Measurements from ENCODE around the gene CDR2L.
"Not testable (repeated sequence)": the region's sequence is repeated elsewhere in the genome, so short reads cannot be mapped to it uniquely, and the experiment has no call there.

The CDR2L gene

GRCh38 chr17:74962622-74963394 is 24.6 kb upstream of the CDR2L start:
- H3K4me3 ChIP-seq (ENCODE audit: low read depth, low read length): no peak overlapping the region
- no peak for DNase-seq (ENCODE audit: low read depth)
- TF ChIP-seq MYC (IDR thresholded peaks at IDR 0.05; ENCODE audit: low read depth, low read length) (no peak), CTCF (IDR thresholded peaks at IDR 0.05; ENCODE audit: low read depth, low read length) (no peak), MAX (IDR thresholded peaks at IDR 0.05; ENCODE audit: low read depth, low read length) (no peak), POLR2A (IDR thresholded peaks at IDR 0.05; ENCODE audit: extremely low read depth, insufficient read length) (no peak)

GRCh38 chr17:74963656-74964055 is 23.8 kb upstream of the CDR2L start:
- DNase-seq (ENCODE audit: low read depth): peak; percentile 31
- TF ChIP-seq MYC (IDR thresholded peaks at IDR 0.05; ENCODE audit: low read depth, low read length) (no peak), MAX (IDR thresholded peaks at IDR 0.05; ENCODE audit: low read depth, low read length) (no peak), CTCF (IDR thresholded peaks at IDR 0.05; ENCODE audit: low read depth, low read length) (no peak), POLR2A (IDR thresholded peaks at IDR 0.05; ENCODE audit: extremely low read depth, insufficient read length) (no peak)
- H3K4me3 ChIP-seq (ENCODE audit: low read depth, low read length): no peak overlapping the region

GRCh38 chr17:74964246-74964761 is 23.1 kb upstream of the CDR2L start:
- no peak for TF ChIP-seq POLR2A (IDR thresholded peaks at IDR 0.05; ENCODE audit: extremely low read depth, insufficient read length)
- TF ChIP-seq MYC (IDR thresholded peaks at IDR 0.05; ENCODE audit: low read depth, low read length): no peak
- TF ChIP-seq CTCF (IDR thresholded peaks at IDR 0.05; ENCODE audit: low read depth, low read length): no peak
- TF ChIP-seq MAX (IDR thresholded peaks at IDR 0.05; ENCODE audit: low read depth, low read length): no peak
- DNase-seq (ENCODE audit: low read depth): no peak

GRCh38 chr17:74964988-74965622 is 22.3 kb upstream of the CDR2L start:
- no peak for DNase-seq (ENCODE audit: low read depth)
- no peak for TF ChIP-seq CTCF (IDR thresholded peaks at IDR 0.05; ENCODE audit: low read depth, low read length)
- no peak for TF ChIP-seq MYC (IDR thresholded peaks at IDR 0.05; ENCODE audit: low read depth, low read length)
- no peak for TF ChIP-seq POLR2A (IDR thresholded peaks at IDR 0.05; ENCODE audit: extremely low read depth, insufficient read length)
- no peak for TF ChIP-seq MAX (IDR thresholded peaks at IDR 0.05; ENCODE audit: low read depth, low read length)
- no peak overlapping the region for H3K4me3 ChIP-seq (ENCODE audit: low read depth, low read length)

More at GRCh38 chr17:74964246-74964761, 23.1 kb upstream of the CDR2L start:
- H3K4me3 ChIP-seq (ENCODE audit: low read depth, low read length): no peak overlapping the region

GRCh38 chr17:74968361-74968780 is 19.1 kb upstream of the CDR2L start:
- H3K4me3 ChIP-seq (ENCODE audit: low read depth, low read length): no peak overlapping the region
- no peak for DNase-seq (ENCODE audit: low read depth)
- TF ChIP-seq MAX (IDR thresholded peaks at IDR 0.05; ENCODE audit: low read depth, low read length) (no peak), POLR2A (IDR thresholded peaks at IDR 0.05; ENCODE audit: extremely low read depth, insufficient read length) (no peak), CTCF (IDR thresholded peaks at IDR 0.05; ENCODE audit: low read depth, low read length) (no peak), MYC (IDR thresholded peaks at IDR 0.05; ENCODE audit: low read depth, low read length) (no peak)

- H3K4me3 ChIP-seq (ENCODE audit: low read depth, low read length); DNase-seq (ENCODE audit: low read depth): not testable (repeated sequence)
Measured at GRCh38 chr17:74969501-74969900, 17.9 kb upstream of the CDR2L start.
